HepG2 (cell line): ENCODE data around the gene MYO5B. TPM values are rescaled to one million over a fixed set of nuclear protein-coding genes. Genes with fewer than 3 reads are reported as not detected.

Source experiments
- FLYWCH1 ChIP-seq: sonication (generic); formaldehyde crosslinking; IDR thresholded peaks from 2 replicates; pipeline ENCODE4 v1.8.1; 2023; ENCODE audit warnings: mild to moderate bottlenecking, missing genetic modification reagents
- HMGA1 ChIP-seq: sonication (generic); formaldehyde crosslinking; conservative IDR thresholded peaks from 2 replicates; pipeline ENCODE4 v1.4.0; 2020; ENCODE audit warnings: missing genetic modification reagents
- IKZF4 ChIP-seq: sonication (generic); formaldehyde crosslinking; IDR thresholded peaks from 2 replicates; pipeline ENCODE4 v1.5.1; 2020; ENCODE audit warnings: borderline replicate concordance, mild to moderate bottlenecking, low read depth, missing genetic modification reagents; ENCODE audit errors: not compliant biosample characterization
- KDM2A ChIP-seq: sonication (generic); formaldehyde crosslinking; IDR thresholded peaks from 2 replicates; pipeline ENCODE4 v1.4.0; 2020; ENCODE audit warnings: low read depth, missing genetic modification reagents, borderline replicate concordance
- MAFK ChIP-seq, 2 experiments: IDR thresholded peaks in 1 of 2; conservative IDR thresholded peaks in 1 of 2; 2 replicates each; pipeline ENCODE4 v1.6.1; 2011; ENCODE audit warnings: improper control_type of control experiment in 2 of 2, low read length in 2 of 2
- MED8 ChIP-seq: sonication (generic); formaldehyde crosslinking; IDR thresholded peaks from 2 replicates; pipeline ENCODE4 v1.8.1; 2023; ENCODE audit warnings: mild to moderate bottlenecking, missing genetic modification reagents; ENCODE audit not compliant: insufficient replicate concordance
- MNT ChIP-seq: fragments of 450-650 bp; IDR thresholded peaks from 2 replicates; pipeline ENCODE4 v1.6.1; 2016
- MYPOP ChIP-seq: sonication (generic); formaldehyde crosslinking; IDR thresholded peaks from 2 replicates; pipeline ENCODE4 v1.8.1; 2023; ENCODE audit warnings: mild to moderate bottlenecking, moderate library complexity, missing genetic modification reagents
- NR3C1 ChIP-seq: sonication (generic); formaldehyde crosslinking; IDR thresholded peaks from 2 replicates; pipeline ENCODE4 v1.4.0; 2020; ENCODE audit warnings: missing genetic modification reagents
- ONECUT2 ChIP-seq: sonication (generic); formaldehyde crosslinking; IDR thresholded peaks from 2 replicates; pipeline ENCODE4 v1.4.0; 2020; ENCODE audit warnings: missing genetic modification reagents
- SIX1 ChIP-seq: sonication (generic); formaldehyde crosslinking; IDR thresholded peaks from 2 replicates; pipeline ENCODE4 v1.4.0; 2020; ENCODE audit warnings: missing genetic modification reagents, borderline replicate concordance
- SUZ12 ChIP-seq: fragments of 150-350 bp; IDR thresholded peaks from 2 replicates; pipeline ENCODE4 v1.6.1; 2014; ENCODE audit warnings: low read depth, low read length
- WIZ ChIP-seq: sonication (generic); formaldehyde crosslinking; IDR thresholded peaks from 2 replicates; pipeline ENCODE4 v1.5.1; 2020; ENCODE audit warnings: mild to moderate bottlenecking, missing genetic modification reagents
- ZBTB25 ChIP-seq: IDR thresholded peaks from 2 replicates; pipeline ENCODE4 v1.6.1; 2018; ENCODE audit warnings: missing genetic modification reagents
- ZBTB26 ChIP-seq: IDR thresholded peaks from 2 replicates; pipeline ENCODE4 v1.6.1; 2016; ENCODE audit warnings: missing compliant biosample characterization, missing genetic modification reagents, borderline replicate concordance
- ZFP90 ChIP-seq: sonication (generic); formaldehyde crosslinking; IDR thresholded peaks from 2 replicates; pipeline ENCODE4 v1.8.0; 2022; ENCODE audit warnings: missing genetic modification reagents, mild to moderate bottlenecking, inconsistent platforms, borderline replicate concordance
- ZKSCAN8 ChIP-seq: IDR thresholded peaks from 2 replicates; pipeline ENCODE4 v1.6.1; 2016; ENCODE audit warnings: borderline replicate concordance, missing genetic modification reagents, missing compliant biosample characterization
- ZNF136 ChIP-seq: sonication (generic); formaldehyde crosslinking; IDR thresholded peaks from 2 replicates; pipeline ENCODE4 v1.8.1; 2022; ENCODE audit warnings: low read depth, mild to moderate bottlenecking, moderate library complexity, missing genetic modification reagents
- ZNF3 ChIP-seq: IDR thresholded peaks from 2 replicates; pipeline ENCODE4 v1.7.0; 2017; ENCODE audit warnings: inconsistent platforms
- ZNF530 ChIP-seq: sonication (generic); formaldehyde crosslinking; IDR thresholded peaks from 2 replicates; pipeline ENCODE4 v1.5.0; 2020; ENCODE audit warnings: low read depth, mild to moderate bottlenecking, missing genetic modification reagents
- ZNF564 ChIP-seq: sonication (generic); formaldehyde crosslinking; IDR thresholded peaks from 2 replicates; pipeline ENCODE4 v1.8.1; 2023; ENCODE audit warnings: mild to moderate bottlenecking, missing genetic modification reagents
- ZNF639 ChIP-seq: conservative IDR thresholded peaks from 2 replicates; pipeline ENCODE4 v1.6.1; 2018; ENCODE audit warnings: missing genetic modification reagents
- ZNF672 ChIP-seq: sonication (generic); formaldehyde crosslinking; IDR thresholded peaks from 2 replicates; pipeline ENCODE4 v1.8.1; 2022; ENCODE audit warnings: missing genetic modification reagents
- ZNF792 ChIP-seq: IDR thresholded peaks from 2 replicates; pipeline ENCODE4 v1.6.1; 2016
- polyA plus RNA-seq, 8 experiments: library from polyadenylated mRNA; depleted of rRNA in 3 of 8; stranded (reverse) in 7 of 8; unstranded in 1 of 8; fragments of >200 nt; fragmentation: Illumina TruSeq in 4 of 8; extraction: Trizol in 4 of 8; gene quantifications; 2 replicates each; pipeline versions ENCODE4 v1.2.1 to v1.2.3, GENCODE V29; 2011 to 2016; ENCODE audit warnings: low read depth in 4 of 8, missing spikeins in 1 of 8, mixed read lengths in 1 of 8; ENCODE audit not compliant: insufficient read depth in 1 of 8
- total RNA-seq, 5 experiments: library from RNA; depleted of rRNA; stranded (reverse); fragments of >200 nt; fragmentation: Illumina TruSeq; extraction: Trizol; gene quantifications; 2 replicates each; pipeline ENCODE4 v1.2.3, GENCODE V29; 2016; ENCODE audit warnings: low read depth in 1 of 5

Gene MYO5B
- total and polyA plus RNA-seq, 2 of the 13 experiments (the other 11 are each of a cell fraction or from before 2014, with no cell fraction given), result 13.1 to 24.0 TPM

GRCh38 chr18:49813319-49814146 is 381.4 kb downstream of the MYO5B start, which contains the start of gene ACAA2 (continued):
- no peak for TF ChIP-seq MNT
- peak; percentile 8; the same call in 1 of the 2 replicates for TF ChIP-seq FLYWCH1 (CRISPR knock-in tag)
- no peak for TF ChIP-seq SIX1 (CRISPR knock-in tag)
- no peak for TF ChIP-seq ZNF3 (CRISPR knock-in tag)
- TF ChIP-seq MED8 (CRISPR knock-in tag), result peak; percentile 67
- peak; percentile 71; the same call in 1 of the 2 replicates for TF ChIP-seq KDM2A (CRISPR knock-in tag)
- TF ChIP-seq NR3C1, result no peak
- TF ChIP-seq MAFK (conservative IDR thresholded peaks at IDR 0.05 in 1 of 2, IDR thresholded peaks at IDR 0.05 in 1 of 2; ENCODE audit: low read length in 2 of 2), result no peak
- TF ChIP-seq ZBTB25 (CRISPR knock-in tag), result 0 out of 2 replicates have a peak, but pooled peaks have one; percentile 19
- TF ChIP-seq ZNF672 (CRISPR knock-in tag), result no peak
- TF ChIP-seq MYPOP, result peak; percentile 40
- no peak for TF ChIP-seq ZNF792 (CRISPR knock-in tag)
- no peak for TF ChIP-seq HMGA1 (CRISPR knock-in tag)
- TF ChIP-seq ZNF564 (CRISPR knock-in tag), result peak; percentile 78
- TF ChIP-seq WIZ (CRISPR knock-in tag), result peak; percentile 58; the same call in 1 of the 2 replicates
- 0 out of 2 replicates have a peak, but pooled peaks have one; percentile 9 for TF ChIP-seq ZNF136
- no peak for TF ChIP-seq IKZF4 (CRISPR knock-in tag)
- TF ChIP-seq ZNF530 (CRISPR knock-in tag), result no peak
- TF ChIP-seq SUZ12, result no peak
- 0 out of 2 replicates have a peak, but pooled peaks have one; percentile 28 for TF ChIP-seq ZKSCAN8 (CRISPR knock-in tag)
- TF ChIP-seq ZBTB26 (CRISPR knock-in tag), result no peak
- no peak for TF ChIP-seq ONECUT2 (CRISPR knock-in tag)
- TF ChIP-seq ZNF639, result no peak; the same call in 1 of the 2 replicates
- peak; percentile 77 for TF ChIP-seq ZFP90 (CRISPR knock-in tag)
